Fibroblast of lung (primary cell): Measurements from ENCODE around the gene ADCY5. TPM values are rescaled to one million over a fixed set of nuclear protein-coding genes. Genes with fewer than 3 reads are reported as not detected.

Experiments used
- DNase-seq, 2 donors: peaks; one replicate each; pipeline versions ENCODE4 v3.0.0 to v3.0.0-alpha.2; 2010; ENCODE audit warnings: low read depth in 2 of 2
- H2AFZ ChIP-seq: 2 replicates; pipeline ENCODE4 v1.5.1; 2012; ENCODE audit warnings: low read length, control low read depth, inconsistent platforms
- H3K27ac ChIP-seq: 2 replicates; pipeline ENCODE4 v1.5.1; 2011; ENCODE audit warnings: low read length, control low read depth; ENCODE audit not compliant: insufficient read depth
- H3K27me3 ChIP-seq: 2 replicates; pipeline ENCODE4 v1.5.1; 2011; ENCODE audit warnings: mild to moderate bottlenecking, low read length; ENCODE audit not compliant: control insufficient read depth, insufficient read depth
- H3K36me3 ChIP-seq: 2 replicates; pipeline ENCODE4 v1.5.1; 2011; ENCODE audit warnings: low read length; ENCODE audit not compliant: control insufficient read depth, insufficient read depth
- H3K4me1 ChIP-seq: 2 replicates; pipeline ENCODE4 v1.5.1; 2011; ENCODE audit warnings: low read length; ENCODE audit not compliant: control insufficient read depth, insufficient read depth; ENCODE audit errors: extremely low read depth
- H3K4me2 ChIP-seq: 2 replicates; pipeline ENCODE4 v1.5.1; 2011; ENCODE audit warnings: low read length, control low read depth; ENCODE audit not compliant: insufficient read depth; ENCODE audit errors: extremely low read depth
- H3K4me3 ChIP-seq, 4 experiments: fragments of 200-600 bp in 1 of 4; sonication (generic) in 1 of 4; replicated peaks in 1 of 4; 2 replicates each; pipeline ENCODE4 v1.5.1; 2011 to 2016; ENCODE audit warnings: low read length in 4 of 4, low read depth in 3 of 4, mild to moderate bottlenecking in 3 of 4, control low read depth in 2 of 4, inconsistent platforms in 1 of 4, mixed read lengths in 1 of 4; ENCODE audit not compliant: insufficient read depth in 1 of 4; ENCODE audit errors: control extremely low read depth in 1 of 4
- H3K79me2 ChIP-seq: 2 replicates; pipeline ENCODE4 v1.5.1; 2012; ENCODE audit warnings: mild to moderate bottlenecking, low read length, inconsistent platforms; ENCODE audit not compliant: control insufficient read depth, insufficient read depth
- H3K9ac ChIP-seq: 2 replicates; pipeline ENCODE4 v1.5.1; 2011; ENCODE audit warnings: mild to moderate bottlenecking, low read length, control low read depth; ENCODE audit not compliant: insufficient read depth
- H3K9me3 ChIP-seq: 2 replicates; pipeline ENCODE4 v1.5.1; 2012; ENCODE audit warnings: low read depth, low read length; ENCODE audit not compliant: control insufficient read depth, insufficient read depth
- H4K20me1 ChIP-seq: 2 replicates; pipeline ENCODE4 v1.5.1; 2011; ENCODE audit warnings: low read length; ENCODE audit not compliant: control insufficient read depth, insufficient read depth; ENCODE audit errors: extremely low read depth
- CTCF ChIP-seq, 2 donors: IDR thresholded peaks in 1 of 2; conservative IDR thresholded peaks in 1 of 2; 1 replicate in 1 of 2; 2 replicates in 1 of 2; pipeline ENCODE4 v1.5.1; 2011 to 2012; ENCODE audit warnings: low read length in 2 of 2, control low read depth in 1 of 2, inconsistent platforms in 1 of 2, low read depth in 1 of 2, mild to moderate bottlenecking in 1 of 2
- EZH2 ChIP-seq: IDR thresholded peaks from 2 replicates; pipeline ENCODE4 v1.5.1; 2012; ENCODE audit warnings: low read length, control low read depth, mild to moderate bottlenecking; ENCODE audit errors: missing control alignments
- polyA plus RNA-seq, 2 donors: library from polyadenylated mRNA; depleted of rRNA in 1 of 2; stranded (reverse) in 1 of 2; unstranded in 1 of 2; fragments of >200 nt; gene quantifications; 2 replicates each; pipeline ENCODE4 v1.2.1, GENCODE V29; 2011 to 2012; ENCODE audit warnings: missing spikeins in 1 of 2
- total RNA-seq: library from RNA; depleted of rRNA; stranded (reverse); fragments of >200 nt; gene quantifications from 2 replicates; pipeline ENCODE4 v1.2.1, GENCODE V29; 2014

Gene ADCY5
- total and polyA plus RNA-seq, 2 donors (not counting 1 experiment from before 2014, with no cell fraction given) = 0.11 to 0.50 TPM

- Histone ChIP-seq H3K36me3 (no peaks in the 10 kb centered on the region), H3K4me3 (no peak overlapping the region), H3K4me2 (no peak overlapping the region), H3K27ac (no peak overlapping the region), H3K9me3 (no peaks in the 10 kb centered on the region), H3K4me1 (no peaks in the 10 kb centered on the region), H4K20me1 (no peaks in the 10 kb centered on the region), H2AFZ (no peak overlapping the region), H3K27me3 (peaks cover 16% of the 10 kb centered on the region), H3K9ac (no peak overlapping the region), H3K79me2 (no peaks in the 10 kb centered on the region)
- TF ChIP-seq CTCF (conservative IDR thresholded peaks at IDR 0.05 in 1 of 2, IDR thresholded peaks at IDR 0.05 in 1 of 2; ENCODE audit: low read depth in 1 of 2, low read length in 2 of 2) (no peak), EZH2 (no peak)
- DNase-seq = no peak
Observed at GRCh38 chr3:123481722-123482457, 33.0 kb upstream of the ADCY5 start.

GRCh38 chr3:123481071-123481470 lies 32.2 kb upstream of the ADCY5 start:
- Histone ChIP-seq H3K27me3 (peaks cover 16% of the 10 kb centered on the region), H3K9me3 (no peaks in the 10 kb centered on the region), H4K20me1 (no peaks in the 10 kb centered on the region), H3K9ac (no peak overlapping the region), H3K79me2 (no peaks in the 10 kb centered on the region), H3K36me3 (no peaks in the 10 kb centered on the region), H3K27ac (no peak overlapping the region), H3K4me3 (no peak overlapping the region), H2AFZ (no peak overlapping the region), H3K4me2 (no peak overlapping the region), H3K4me1 (no peaks in the 10 kb centered on the region)
- TF ChIP-seq CTCF (conservative IDR thresholded peaks at IDR 0.05 in 1 of 2, IDR thresholded peaks at IDR 0.05 in 1 of 2; ENCODE audit: low read depth in 1 of 2, low read length in 2 of 2) (no peak), EZH2 (no peak)
- no peak for DNase-seq

- Histone ChIP-seq H4K20me1 (no peaks in the 10 kb centered on the region), H3K4me3 (no peak overlapping the region), H3K27ac (no peak overlapping the region), H3K27me3 (peaks cover 21% of the 10 kb centered on the region), H3K9me3 (no peaks in the 10 kb centered on the region), H3K4me2 (no peak overlapping the region), H3K79me2 (no peaks in the 10 kb centered on the region), H2AFZ (no peak overlapping the region), H3K9ac (no peak overlapping the region), H3K4me1 (no peaks in the 10 kb centered on the region), H3K36me3 (no peaks in the 10 kb centered on the region)
- TF ChIP-seq CTCF (conservative IDR thresholded peaks at IDR 0.05 in 1 of 2, IDR thresholded peaks at IDR 0.05 in 1 of 2; ENCODE audit: low read depth in 1 of 2, low read length in 2 of 2) (no peak), EZH2 (no peak)
- no peak for DNase-seq
Observed at GRCh38 chr3:123480428-123480827, 31.5 kb upstream of the ADCY5 start.
